ENCODE results near the gene ATG101.
A peak's percentile ranks its signal among the peaks of the same experiment; 100 is the strongest.

The ATG101 gene

DNA sequence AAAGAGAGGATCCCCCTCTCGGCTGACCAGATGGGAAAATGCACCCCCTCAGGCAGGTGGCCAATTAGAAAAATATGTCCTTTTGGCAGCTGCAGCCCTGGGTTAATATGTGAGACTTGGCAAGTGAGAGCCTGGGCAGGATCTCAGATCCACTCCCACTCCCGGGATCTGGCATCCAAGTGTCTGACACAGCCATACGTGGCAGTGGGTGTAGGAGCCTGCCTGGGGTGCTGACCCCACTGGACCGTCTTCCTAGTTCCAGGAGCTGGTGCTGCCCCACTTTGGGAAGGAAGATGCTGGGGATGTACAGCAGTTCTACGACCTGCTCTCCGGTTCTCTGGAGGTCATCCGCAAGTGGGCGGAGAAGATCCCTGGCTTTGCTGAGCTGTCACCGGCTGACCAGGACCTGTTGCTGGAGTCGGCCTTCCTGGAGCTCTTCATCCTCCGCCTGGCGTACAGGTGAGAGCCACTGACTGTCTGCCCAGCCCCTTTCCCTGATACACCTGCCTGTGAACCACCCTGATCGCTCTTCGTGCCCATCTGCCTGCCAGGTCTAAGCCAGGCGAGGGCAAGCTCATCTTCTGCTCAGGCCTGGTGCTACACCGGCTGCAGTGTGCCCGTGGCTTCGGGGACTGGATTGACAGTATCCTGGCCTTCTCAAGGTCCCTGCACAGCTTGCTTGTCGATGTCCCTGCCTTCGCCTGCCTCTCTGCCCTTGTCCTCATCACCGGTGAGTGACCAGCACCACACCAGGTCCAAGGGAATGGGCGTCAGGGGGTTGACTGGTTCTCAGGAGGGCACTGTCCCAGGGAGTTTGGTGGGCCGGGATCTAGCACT lies 12.8 kb upstream of the ATG101 start:
- Histone ChIP-seq H3K9ac (ENCODE audit: low read length in 5 of 5) (no peak overlapping the region), H3K27ac (ENCODE audit: low read depth, low read length) (no peak overlapping the region)

GRCh38 chr12:52057638-52058576 lies 11.9 kb upstream of the ATG101 start:
- Histone ChIP-seq H3K9ac (ENCODE audit: low read length in 5 of 5) (no peak overlapping the region), H3K4me1 (ENCODE audit: control insufficient read depth in 5 of 5, insufficient read depth in 5 of 5, low read length in 5 of 5) (peaks cover 0 to 12% (median 2%) of the 10 kb centered on the region in 5 donors), H3K9me3 (ENCODE audit: control insufficient read depth in 5 of 5, low read length in 5 of 5) (no peaks in the 10 kb centered on the region), H3K4me3 (ENCODE audit: low read depth in 1 of 5, low read length in 5 of 5) (no peak overlapping the region), H3K36me3 (ENCODE audit: control insufficient read depth in 5 of 5, insufficient read depth in 5 of 5, low read length in 5 of 5) (peaks cover 0 to 58% (median 51%) of the 10 kb centered on the region in 5 donors), H3K27me3 (ENCODE audit: control insufficient read depth in 5 of 5, insufficient read depth in 4 of 5, low read length in 5 of 5) (peaks cover 0 to 3% (median 0%) of the 10 kb centered on the region in 5 donors), H3K27ac (ENCODE audit: low read depth, low read length) (no peak overlapping the region)

More for the DNA sequence above, 12.8 kb upstream of the ATG101 start:
- no peaks in the 10 kb centered on the region for H3K27me3 ChIP-seq (ENCODE audit: control insufficient read depth in 5 of 5, insufficient read depth in 4 of 5, low read length in 5 of 5)
- H3K4me1 ChIP-seq (ENCODE audit: control insufficient read depth in 5 of 5, insufficient read depth in 5 of 5, low read length in 5 of 5), result peaks cover 0 to 20% (median 8%) of the 10 kb centered on the region in 5 donors
- H3K9me3 ChIP-seq (ENCODE audit: control insufficient read depth in 5 of 5, low read length in 5 of 5), result no peaks in the 10 kb centered on the region
- H3K36me3 ChIP-seq (ENCODE audit: control insufficient read depth in 5 of 5, insufficient read depth in 5 of 5, low read length in 5 of 5), result peaks cover 0 to 62% (median 51%) of the 10 kb centered on the region in 5 donors
- H3K4me3 ChIP-seq (ENCODE audit: low read depth in 1 of 5, low read length in 5 of 5), result peak overlapping the region in 1 of 5 donors; percentile 6

- Histone ChIP-seq H3K36me3 (ENCODE audit: control insufficient read depth in 5 of 5, insufficient read depth in 5 of 5, low read length in 5 of 5) (peaks cover 0 to 52% (median 48%) of the 10 kb centered on the region in 5 donors), H3K9me3 (ENCODE audit: control insufficient read depth in 5 of 5, low read length in 5 of 5) (no peaks in the 10 kb centered on the region), H3K9ac (ENCODE audit: low read length in 5 of 5) (no peak overlapping the region), H3K4me3 (ENCODE audit: low read depth in 1 of 5, low read length in 5 of 5) (no peak overlapping the region), H3K4me1 (ENCODE audit: control insufficient read depth in 5 of 5, insufficient read depth in 5 of 5, low read length in 5 of 5) (peaks cover 0 to 4% (median 2%) of the 10 kb centered on the region in 5 donors), H3K27me3 (ENCODE audit: control insufficient read depth in 5 of 5, insufficient read depth in 4 of 5, low read length in 5 of 5) (peaks cover 0 to 3% (median 0%) of the 10 kb centered on the region in 5 donors), H3K27ac (ENCODE audit: low read depth, low read length) (no peak overlapping the region)
Measured at GRCh38 chr12:52058631-52059361, 11.0 kb upstream of the ATG101 start.

GRCh38 chr12:52059582-52060497 lies 9.9 kb upstream of the ATG101 start:
- H3K4me1 ChIP-seq (ENCODE audit: control insufficient read depth in 5 of 5, insufficient read depth in 5 of 5, low read length in 5 of 5), result peaks cover 0 to 4% (median 0%) of the 10 kb centered on the region in 5 donors
- H3K4me3 ChIP-seq (ENCODE audit: low read depth in 1 of 5, low read length in 5 of 5), result no peak overlapping the region
- no peak overlapping the region for H3K9ac ChIP-seq (ENCODE audit: low read length in 5 of 5)
- H3K27me3 ChIP-seq (ENCODE audit: control insufficient read depth in 5 of 5, insufficient read depth in 4 of 5, low read length in 5 of 5), result peaks cover 0 to 8% (median 3%) of the 10 kb centered on the region in 5 donors
- no peaks in the 10 kb centered on the region for H3K9me3 ChIP-seq (ENCODE audit: control insufficient read depth in 5 of 5, low read length in 5 of 5)
- H3K36me3 ChIP-seq (ENCODE audit: control insufficient read depth in 5 of 5, insufficient read depth in 5 of 5, low read length in 5 of 5), result peaks cover 0 to 43% (median 39%) of the 10 kb centered on the region in 5 donors
- H3K27ac ChIP-seq (ENCODE audit: low read depth, low read length), result no peak overlapping the region

GRCh38 chr12:52060498-52061177 lies 9.1 kb upstream of the ATG101 start:
- Histone ChIP-seq H3K36me3 (ENCODE audit: control insufficient read depth in 5 of 5, insufficient read depth in 5 of 5, low read length in 5 of 5) (peaks cover 0 to 36% (median 32%) of the 10 kb centered on the region in 5 donors), H3K4me1 (ENCODE audit: control insufficient read depth in 5 of 5, insufficient read depth in 5 of 5, low read length in 5 of 5) (peaks cover 0 to 4% (median 0%) of the 10 kb centered on the region in 5 donors), H3K4me3 (ENCODE audit: low read depth in 1 of 5, low read length in 5 of 5) (no peak overlapping the region), H3K9ac (ENCODE audit: low read length in 5 of 5) (no peak overlapping the region), H3K9me3 (ENCODE audit: control insufficient read depth in 5 of 5, low read length in 5 of 5) (no peaks in the 10 kb centered on the region), H3K27me3 (ENCODE audit: control insufficient read depth in 5 of 5, insufficient read depth in 4 of 5, low read length in 5 of 5) (peaks cover 2 to 8% (median 4%) of the 10 kb centered on the region in 5 donors), H3K27ac (ENCODE audit: low read depth, low read length) (no peak overlapping the region)

- H3K4me1 ChIP-seq (ENCODE audit: control insufficient read depth in 5 of 5, insufficient read depth in 5 of 5, low read length in 5 of 5), result peaks cover 0 to 4% (median 0%) of the 10 kb centered on the region in 5 donors
- H3K27ac ChIP-seq (ENCODE audit: low read depth, low read length), result no peak overlapping the region
Measured at GRCh38 chr12:52061470-52062166, 8.2 kb upstream of the ATG101 start.

GRCh38 chr12:52062167-52063081 lies 7.4 kb upstream of the ATG101 start:
- Histone ChIP-seq H3K27me3 (ENCODE audit: control insufficient read depth in 5 of 5, insufficient read depth in 4 of 5, low read length in 5 of 5) (peaks cover 2 to 10% (median 6%) of the 10 kb centered on the region in 5 donors), H3K9ac (ENCODE audit: low read length in 5 of 5) (no peak overlapping the region), H3K4me1 (ENCODE audit: control insufficient read depth in 5 of 5, insufficient read depth in 5 of 5, low read length in 5 of 5) (peaks cover 0 to 4% (median 0%) of the 10 kb centered on the region in 5 donors), H3K9me3 (ENCODE audit: control insufficient read depth in 5 of 5, low read length in 5 of 5) (no peaks in the 10 kb centered on the region), H3K36me3 (ENCODE audit: control insufficient read depth in 5 of 5, insufficient read depth in 5 of 5, low read length in 5 of 5) (peaks cover 0 to 18% (median 17%) of the 10 kb centered on the region in 5 donors), H3K27ac (ENCODE audit: low read depth, low read length) (no peak overlapping the region), H3K4me3 (ENCODE audit: low read depth in 1 of 5, low read length in 5 of 5) (no peak overlapping the region)

More at GRCh38 chr12:52061470-52062166, 8.2 kb upstream of the ATG101 start:
- H3K9ac ChIP-seq (ENCODE audit: low read length in 5 of 5), result no peak overlapping the region
- H3K9me3 ChIP-seq (ENCODE audit: control insufficient read depth in 5 of 5, low read length in 5 of 5), result no peaks in the 10 kb centered on the region
- H3K27me3 ChIP-seq (ENCODE audit: control insufficient read depth in 5 of 5, insufficient read depth in 4 of 5, low read length in 5 of 5), result peaks cover 2 to 8% (median 6%) of the 10 kb centered on the region in 5 donors
- peaks cover 0 to 26% (median 25%) of the 10 kb centered on the region in 5 donors for H3K36me3 ChIP-seq (ENCODE audit: control insufficient read depth in 5 of 5, insufficient read depth in 5 of 5, low read length in 5 of 5)
- no peak overlapping the region for H3K4me3 ChIP-seq (ENCODE audit: low read depth in 1 of 5, low read length in 5 of 5)

Data from subcutaneous abdominal adipose tissue (tissue), 5 donors.